AG04449 (cell line): ENCODE measurements around the gene C7orf57.

ENCODE experiments used
- CTCF ChIA-PET: fragments of 350-600 bp; formaldehyde crosslinking; extraction: SDS; loops from one replicate; lab custom pipeline; 2021; ENCODE audit warnings: antibody characterized with exemption; lab: Yijun Ruan, JAX
- POLR2A ChIA-PET: fragments of 400-600, 350-600 bp; formaldehyde crosslinking; extraction: SDS; loops from one replicate; lab custom pipeline; 2020; ENCODE audit warnings: antibody characterized with exemption, inconsistent platforms; lab: Yijun Ruan, JAX
- DNase-seq: peaks from one replicate; pipeline ENCODE4 v3.0.0-alpha.2; 2010; ENCODE audit warnings: low read depth, low spot score
- H3K4me3 ChIP-seq: 2 replicates; pipeline ENCODE4 v1.5.1; 2011; ENCODE audit warnings: low read depth, mild to moderate bottlenecking, control low read depth, low read length
- CTCF ChIP-seq: IDR thresholded peaks from one replicate; pipeline ENCODE4 v1.5.1; 2011; ENCODE audit warnings: mild to moderate bottlenecking, moderate library complexity, low read length, control low read depth, inconsistent platforms; ENCODE audit not compliant: insufficient read depth; ENCODE audit errors: missing control alignments

C7orf57 gene

GRCh38 chr7:48088559-48089045 lies 53.3 kb downstream of the C7orf57 start:
- H3K4me3 ChIP-seq = peak overlapping the region; percentile 78
- POLR2A ChIA-PET = interaction anchor here (0.5 to 1.1 kb wide), 4 partner anchors 24 to 282 kb away, joined by 3 to 5 read pairs (median 3); no protein-coding TSS in a partner anchor
- peak; percentile 72 for DNase-seq
- no peak for TF ChIP-seq CTCF
- CTCF ChIA-PET = interaction anchor here (1.2 kb wide), 1 partner anchor 22 kb away, joined by 11 read pairs; no protein-coding TSS in a partner anchor

- H3K4me3 ChIP-seq = peak within 1 kb of the TSS; percentile 78
- CTCF ChIA-PET = interaction anchor here (1.1 to 1.8 kb wide), 4 partner anchors 20 to 98 kb away, joined by 4 to 11 read pairs (median 5); no protein-coding TSS in a partner anchor
- TF ChIP-seq CTCF = no peak
- no peak for DNase-seq
- POLR2A ChIA-PET = interaction anchor here (0.7 to 1.1 kb wide), 3 partner anchors 23 to 283 kb away, joined by 3 to 5 read pairs (median 3); no protein-coding TSS in a partner anchor
Observed at GRCh38 chr7:48089046-48090003, 54.0 kb downstream of the C7orf57 start, which contains the start of gene UPP1. TSS of gene UPP1 (plus strand) at chr7:48089265. CDS start at chr7:48094784, 5,519 bp downstream.

- H3K4me3 ChIP-seq = peak overlapping the region; percentile 78
- no peak for DNase-seq
- TF ChIP-seq CTCF = no peak
- POLR2A ChIA-PET = no interaction called here
- CTCF ChIA-PET = interaction anchor here (1.1 to 1.8 kb wide), 3 partner anchors 19 to 99 kb away, joined by 4 to 5 read pairs (median 5); no protein-coding TSS in a partner anchor
Observed at GRCh38 chr7:48090095-48090805, 54.9 kb downstream of the C7orf57 start.

DNA sequence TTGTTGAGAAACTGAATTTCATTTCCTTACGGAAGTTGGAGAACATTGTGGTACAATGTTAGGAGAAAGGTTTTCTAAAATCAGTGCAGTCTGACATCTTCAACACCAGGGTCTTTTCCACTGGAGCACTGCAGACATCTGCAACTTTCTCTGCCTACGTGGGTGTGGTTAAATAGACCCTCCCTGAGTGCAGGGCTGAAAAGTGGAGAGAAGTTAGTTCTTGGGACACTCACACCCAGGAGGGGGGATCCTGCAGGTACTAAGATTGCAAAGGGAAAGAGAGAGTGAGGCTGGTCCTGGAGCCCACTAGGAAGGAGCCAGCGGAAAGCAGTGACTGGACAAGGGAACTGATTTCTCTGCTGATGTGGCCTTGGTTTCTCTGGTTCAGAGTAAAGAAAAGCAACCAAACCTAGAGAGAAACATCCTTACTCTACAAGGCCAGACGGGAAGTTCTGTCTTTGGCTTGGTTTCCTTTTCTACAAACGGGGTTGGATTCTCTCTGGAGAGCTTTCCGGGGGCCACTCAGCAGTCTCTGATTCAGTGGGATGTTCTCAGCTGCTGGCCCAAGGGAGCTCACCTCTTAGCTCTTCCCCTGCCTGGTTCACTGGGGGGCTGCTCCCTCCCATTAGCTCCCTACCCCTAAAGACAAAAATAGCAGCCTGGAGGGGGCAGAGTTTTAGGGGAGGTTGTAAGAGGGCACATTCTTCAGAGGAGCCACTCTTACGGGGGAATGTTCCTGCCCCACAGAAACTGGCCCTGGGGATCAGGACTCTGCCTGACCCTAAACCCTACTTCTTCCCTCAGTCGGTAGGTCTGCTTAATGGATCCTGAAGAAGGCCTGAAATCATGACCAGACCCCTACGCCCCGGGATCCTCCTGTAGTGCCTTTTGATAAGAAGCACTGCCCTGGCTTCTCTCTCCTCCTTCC lies 56.4 kb downstream of the C7orf57 start:
- no peak overlapping the region for H3K4me3 ChIP-seq
- no peak for TF ChIP-seq CTCF
- ChIA-PET CTCF (interaction anchor here (0.8 to 5.7 kb wide), 4 partner anchors 11 to 147 kb away, joined by 3 to 81 read pairs (median 6); no protein-coding TSS in a partner anchor), POLR2A (no interaction called here)
- DNase-seq = no peak

- DNase-seq = peak; percentile 53
- CTCF ChIA-PET = interaction anchor here (1.0 to 5.7 kb wide), 5 partner anchors 9 to 103 kb away, joined by 3 to 81 read pairs (median 4); no protein-coding TSS in a partner anchor
- POLR2A ChIA-PET = no interaction called here
- H3K4me3 ChIP-seq = no peak overlapping the region
- no peak for TF ChIP-seq CTCF
Observed at GRCh38 chr7:48094861-48095293, 59.5 kb downstream of the C7orf57 start.
